GM18498 (cell line): ENCODE data around the gene DLL1.

Experiments used
- ATAC-seq: cut with Tn5 transposase; IDR thresholded peaks from one replicate; pipeline ENCODE4 v1.9.1; 2021; ENCODE audit warnings: mild to moderate bottlenecking, moderate library complexity; ENCODE audit not compliant: unreplicated experiment

DLL1 gene

DNA sequence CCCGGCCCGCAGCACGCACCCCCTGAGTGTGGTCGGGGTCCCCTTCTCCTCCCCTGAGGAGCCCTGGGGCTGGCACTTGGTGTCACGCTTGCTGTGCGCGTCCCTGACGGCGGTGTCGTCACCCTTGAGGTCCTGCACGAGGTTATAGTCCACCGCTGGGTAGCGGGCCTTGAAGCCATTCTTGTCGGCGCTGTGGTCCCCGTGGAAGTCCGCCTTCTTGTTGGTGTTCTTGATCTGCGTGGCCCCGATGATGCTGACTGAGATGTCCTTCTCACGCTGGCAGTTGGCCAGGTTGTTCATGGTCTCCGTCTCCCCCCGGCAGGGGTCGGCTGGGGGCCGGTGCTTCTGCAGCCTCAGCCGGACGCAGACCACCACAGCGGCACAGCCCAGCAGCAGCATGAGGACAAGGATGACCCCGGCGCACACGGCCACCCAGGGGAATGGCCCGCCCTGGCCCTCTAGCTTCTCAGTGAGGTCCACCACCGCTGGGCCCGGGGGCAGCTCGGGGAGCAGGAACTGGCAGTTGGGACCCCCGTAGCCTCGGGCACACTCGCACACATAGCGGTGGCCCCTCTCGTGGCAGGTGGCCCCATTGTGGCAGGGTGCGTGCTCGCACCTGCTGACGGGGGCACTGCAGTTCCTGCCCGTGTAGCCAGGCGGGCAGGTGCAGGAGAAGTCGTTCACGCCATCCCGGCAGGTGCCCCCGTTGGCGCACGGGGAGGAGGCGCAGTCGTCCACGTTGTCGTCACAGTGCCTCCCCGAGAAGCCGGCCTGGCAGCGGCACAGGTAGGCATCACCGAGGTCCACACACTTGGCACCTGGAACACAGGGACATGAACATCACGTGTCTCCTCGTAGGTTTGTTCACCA, 7.4 kb downstream of the DLL1 start:
- ATAC-seq = no peak

DNA sequence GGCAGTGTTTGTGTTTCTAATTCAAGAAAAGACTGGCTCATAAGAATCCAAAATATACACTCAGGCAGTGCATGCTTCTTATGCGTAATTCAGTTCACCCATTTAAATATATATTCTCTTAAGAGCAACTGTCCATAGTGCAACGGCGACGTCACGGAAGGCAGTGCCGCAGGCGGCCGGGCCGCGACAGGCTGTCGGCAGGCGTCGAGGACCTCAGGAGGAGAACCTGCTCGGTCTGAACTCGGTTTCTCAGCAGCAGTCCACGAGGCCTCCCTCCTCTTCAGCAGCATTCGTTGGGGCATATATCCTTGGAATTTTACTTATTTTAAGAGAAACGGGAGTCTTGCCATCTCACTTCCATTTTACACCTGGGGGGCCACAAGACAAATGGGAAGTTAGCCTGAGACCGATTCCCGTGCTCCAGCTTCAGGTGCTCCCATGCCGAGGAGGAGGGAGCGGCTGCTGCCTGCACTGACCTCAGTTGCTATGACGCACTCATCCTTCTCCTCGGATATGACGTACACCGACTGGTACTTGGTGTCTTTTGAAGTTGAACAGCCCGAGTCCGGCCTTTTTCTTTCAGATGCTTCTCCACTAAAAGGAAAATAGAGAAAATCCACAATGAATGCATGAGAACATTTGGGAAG, 8.2 kb downstream of the DLL1 start:
- no peak for ATAC-seq

DNA sequence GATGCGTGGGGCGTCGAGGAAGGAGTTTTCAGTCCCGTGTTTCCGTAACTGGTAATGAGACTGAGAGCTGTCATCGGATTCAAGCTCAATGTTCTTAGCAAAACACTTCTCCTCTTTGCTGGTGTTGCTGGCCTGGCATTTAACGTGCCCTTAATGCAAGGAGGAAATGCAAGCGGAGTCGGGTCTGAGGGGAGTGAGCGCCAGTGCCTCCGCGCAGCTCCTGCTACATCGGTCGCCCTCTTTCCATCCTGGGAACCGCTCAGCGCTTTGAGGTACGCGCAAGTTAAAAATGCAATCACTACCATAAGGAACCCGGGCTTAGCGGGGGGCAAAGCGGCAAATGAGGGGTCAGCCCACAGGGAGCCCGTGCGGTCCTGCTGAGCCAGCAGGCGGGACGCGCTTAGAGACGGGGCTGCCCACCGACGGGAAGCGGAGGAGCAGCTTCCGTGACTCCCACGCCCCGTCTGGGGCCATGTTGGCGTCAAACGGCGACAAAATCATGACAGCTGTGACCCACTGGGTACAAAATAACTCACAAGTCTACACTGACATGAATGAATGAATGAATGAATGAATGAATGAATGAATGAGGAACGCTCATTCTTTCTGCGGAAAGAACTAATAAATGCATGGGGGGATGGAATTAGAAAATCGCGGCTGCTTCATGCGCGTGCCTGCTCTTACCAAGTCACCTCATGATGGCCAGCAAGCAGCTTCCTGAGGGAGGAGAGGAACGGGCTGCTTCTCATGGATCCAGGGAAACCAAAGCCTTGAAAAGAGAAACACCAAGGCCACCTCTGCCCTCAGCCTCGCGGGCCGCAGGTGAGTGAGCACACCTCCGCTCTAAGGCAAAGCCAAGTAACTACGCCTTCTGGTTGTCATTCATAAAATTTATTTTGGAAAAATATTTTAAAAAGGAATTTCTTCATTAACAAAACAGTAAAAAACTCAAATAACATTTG, 9.3 kb downstream of the DLL1 start:
- ATAC-seq = no peak

DNA sequence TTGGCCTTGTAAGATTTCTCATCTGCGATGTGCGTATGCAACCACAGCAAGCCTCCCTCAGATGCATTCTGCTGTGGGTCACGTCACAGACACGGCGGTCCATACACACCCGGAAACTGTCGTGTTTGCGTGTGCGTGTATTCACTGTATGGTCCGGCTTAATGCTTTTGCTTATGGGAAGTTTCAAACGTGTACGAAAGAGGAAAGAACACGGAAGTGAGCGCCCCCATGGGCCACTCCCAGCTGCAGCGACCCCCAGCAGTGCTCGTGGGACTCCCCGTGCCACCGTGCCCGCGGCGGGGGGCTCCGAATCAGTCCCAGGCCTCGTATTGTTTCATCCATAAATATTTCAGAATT, 10.2 kb downstream of the DLL1 start:
- ATAC-seq = peak; percentile 27

DNA sequence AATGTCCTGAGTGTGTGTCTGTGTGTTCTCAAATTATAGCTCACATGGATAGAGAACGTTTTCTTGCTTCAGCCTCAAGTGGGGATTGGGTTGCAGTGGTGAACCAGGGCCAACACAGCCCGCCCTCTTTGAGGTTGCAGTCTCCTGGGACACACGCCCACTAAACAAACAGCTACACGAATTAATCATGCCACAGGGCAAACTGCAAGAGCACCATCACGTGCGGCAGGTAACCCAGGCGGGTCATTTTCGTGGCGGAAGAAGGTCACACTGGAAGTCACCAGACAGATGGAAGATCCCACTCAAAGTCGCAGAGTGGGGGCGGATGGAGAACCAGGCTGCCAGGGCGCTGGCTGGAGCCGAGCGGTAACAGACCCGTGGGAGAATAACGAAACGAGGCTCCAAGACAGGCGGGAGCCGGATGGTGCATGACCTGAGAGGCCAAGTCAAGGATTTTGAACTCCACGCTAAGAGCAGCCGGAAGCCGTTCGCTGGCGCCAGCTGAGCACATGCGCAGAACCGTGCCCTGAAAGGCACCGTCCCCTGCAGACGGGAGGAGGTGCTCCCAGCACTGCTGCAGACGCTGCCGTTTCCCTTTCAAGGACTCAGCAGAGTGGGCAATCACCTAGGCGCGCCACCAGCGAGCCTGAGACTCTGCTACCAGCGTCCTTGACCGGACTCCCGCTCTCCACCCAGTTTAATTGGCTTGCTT, 10.7 kb downstream of the DLL1 start:
- ATAC-seq = peak; percentile 68

DNA sequence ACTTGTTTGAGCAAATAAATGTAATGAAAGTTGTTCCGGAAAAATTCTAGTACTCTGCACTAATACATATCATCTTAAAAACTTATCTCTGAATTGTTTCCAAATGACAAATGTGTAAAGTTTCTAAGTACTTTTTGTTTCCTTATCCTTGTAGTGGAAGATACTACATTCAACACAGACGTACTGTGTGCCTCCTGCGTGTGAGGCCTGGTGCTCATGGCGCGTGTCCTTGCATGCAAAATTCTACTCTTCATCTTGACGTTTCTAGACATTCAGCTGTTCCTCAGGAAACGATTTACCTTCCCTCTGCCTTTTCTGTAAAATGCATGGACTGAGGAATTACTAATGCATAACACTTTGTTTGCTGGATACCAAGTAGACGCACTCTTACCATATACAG, 11.5 kb downstream of the DLL1 start:
- ATAC-seq = no peak

DNA sequence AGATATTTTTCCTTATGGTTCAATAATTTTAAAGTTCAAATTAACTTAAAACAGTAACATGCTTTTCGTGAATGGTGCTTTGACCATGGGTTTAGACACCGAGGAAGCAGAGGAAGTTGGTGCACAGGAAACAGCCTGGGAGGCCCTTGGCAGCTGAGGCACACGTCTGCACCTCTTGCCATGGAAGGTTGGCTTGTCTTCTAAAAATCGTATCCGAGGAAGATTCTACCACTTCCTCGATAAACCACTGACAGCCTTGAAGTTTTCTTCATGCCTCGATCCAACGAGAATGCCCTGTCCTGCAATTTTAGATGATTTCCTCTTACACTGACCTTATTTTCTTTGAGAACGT, 12.2 kb downstream of the DLL1 start:
- ATAC-seq = no peak

DNA sequence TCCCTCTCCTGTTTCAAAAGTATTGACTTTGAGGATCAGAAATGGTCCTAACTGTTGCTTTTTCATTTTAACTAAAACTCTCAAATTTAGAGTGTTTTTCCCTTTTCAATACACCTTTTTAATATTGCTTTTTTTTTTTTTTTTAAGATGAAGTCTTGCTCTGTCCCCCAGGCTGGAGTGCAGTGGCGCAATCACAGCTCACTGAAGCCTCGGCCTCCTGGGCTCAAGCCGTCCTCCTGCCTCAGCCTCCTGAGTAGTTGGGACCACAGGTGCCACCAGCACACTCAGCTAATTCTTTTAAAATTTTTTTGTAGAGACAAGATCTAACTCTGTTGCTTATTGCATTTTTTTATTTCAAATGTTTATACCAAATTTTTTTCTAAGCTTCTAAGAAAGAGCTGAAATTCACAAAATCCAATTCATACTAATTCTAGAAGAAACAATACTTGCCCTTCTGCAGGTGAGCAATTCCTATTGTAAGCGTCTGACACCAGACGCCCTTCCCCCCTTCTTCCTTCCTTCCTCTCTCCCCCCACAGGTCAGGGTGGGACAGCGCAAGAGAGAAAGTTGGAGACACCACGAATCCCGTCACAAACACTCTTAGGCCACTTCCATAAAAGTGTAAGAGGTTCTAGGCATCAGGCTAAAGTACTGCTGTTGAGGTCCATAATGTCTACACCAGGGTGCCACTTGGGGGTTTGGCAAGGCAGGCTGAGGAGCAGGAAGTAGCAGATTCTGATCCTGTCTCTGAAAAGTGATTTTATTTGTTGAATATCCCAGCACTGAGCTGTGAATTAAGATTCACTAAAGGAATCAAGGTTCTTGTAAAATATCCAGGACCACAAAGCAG, 12.8 kb downstream of the DLL1 start:
- no peak for ATAC-seq

DNA sequence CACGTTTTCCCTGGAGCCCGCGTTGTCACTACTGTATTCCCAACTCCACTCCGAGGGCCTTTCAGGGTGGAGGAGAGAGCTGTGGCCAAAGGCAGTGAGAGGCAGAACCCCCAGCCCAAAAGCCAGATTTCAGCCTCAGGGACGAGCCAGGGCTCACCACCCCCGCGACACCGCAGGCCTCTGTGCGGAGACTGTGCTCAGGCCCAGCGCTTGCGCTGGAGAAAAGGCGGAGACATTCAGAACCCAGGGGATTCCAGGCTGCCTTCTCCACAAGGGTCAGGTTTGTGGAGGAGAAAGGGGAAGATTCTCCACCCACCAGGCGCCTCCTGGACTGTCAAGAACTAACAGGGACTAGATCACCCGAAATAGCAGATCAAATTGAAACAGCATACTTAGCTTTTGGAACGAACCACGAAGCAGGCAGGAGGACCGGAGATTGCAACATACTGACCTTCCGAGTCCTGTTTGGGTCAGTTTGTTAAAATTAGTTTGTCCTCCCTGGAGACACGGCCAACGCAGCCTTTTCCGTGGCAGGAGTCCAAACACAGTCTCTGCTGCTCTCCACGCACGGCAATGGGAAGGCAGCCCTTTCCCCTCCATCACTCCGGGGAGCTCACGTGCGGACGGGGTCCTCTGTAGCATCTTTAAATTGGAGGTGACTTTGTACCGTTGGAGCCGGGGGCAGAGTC, 14.4 kb downstream of the DLL1 start:
- no peak for ATAC-seq

DNA sequence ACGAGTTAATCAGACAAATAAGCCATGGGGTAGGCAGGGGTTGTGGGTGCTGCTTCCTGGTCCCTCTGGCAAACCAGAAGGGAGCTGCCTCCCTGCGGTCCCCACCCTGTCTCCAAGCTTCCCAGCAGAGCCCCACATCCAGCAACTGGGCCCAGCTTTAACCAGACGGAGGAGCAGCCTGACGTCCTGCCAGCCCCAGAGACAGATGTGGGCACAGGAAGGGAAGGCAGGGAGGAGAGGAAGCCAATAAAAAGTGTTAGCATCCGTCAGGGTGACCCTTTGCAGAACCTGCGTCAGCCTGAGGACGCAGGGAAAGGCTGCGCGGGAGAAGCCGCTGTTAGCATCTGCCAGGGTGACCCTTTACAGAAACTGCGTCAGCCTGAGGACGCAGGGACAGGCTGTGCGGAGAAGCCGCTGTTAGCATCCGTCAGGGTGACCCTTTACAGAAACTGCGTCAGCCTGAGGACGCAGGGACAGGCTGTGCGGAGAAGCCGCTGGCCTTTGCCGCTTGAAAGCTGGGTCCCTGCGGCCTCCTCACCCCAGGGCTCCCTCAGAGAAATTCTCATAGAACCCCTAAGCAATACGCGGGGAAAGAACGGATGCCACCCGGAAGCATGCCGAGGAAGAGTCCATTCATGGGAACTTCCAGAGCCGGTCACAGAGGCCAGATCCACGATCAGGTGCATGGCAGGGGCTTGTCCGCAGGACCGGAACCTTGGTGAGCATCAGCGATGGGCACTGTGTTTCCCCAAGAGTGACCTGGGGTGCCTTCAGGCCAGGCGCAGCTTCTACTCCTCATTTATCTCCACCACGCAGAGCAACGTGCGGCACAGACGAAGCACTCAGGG, 15.9 kb downstream of the DLL1 start:
- ATAC-seq = no peak

DNA sequence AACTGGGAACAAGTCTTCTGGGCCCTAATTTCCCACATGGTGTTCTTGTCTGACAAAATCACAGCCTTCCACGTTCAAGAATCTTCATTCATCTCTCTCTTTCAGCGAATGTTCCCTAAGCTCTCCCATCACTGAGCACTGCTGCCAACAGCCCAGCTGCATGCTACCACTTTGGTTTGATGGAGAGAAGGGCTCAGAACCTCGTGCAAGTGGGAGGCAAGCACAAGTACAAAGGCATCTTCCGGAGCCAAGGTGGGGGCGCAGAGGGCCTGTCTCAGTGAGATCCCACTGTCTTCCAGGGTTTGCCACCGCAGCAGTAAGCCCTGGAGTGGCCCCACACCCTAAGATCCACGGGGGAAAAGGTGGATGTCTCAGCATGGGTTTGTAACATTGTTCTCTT, 17.2 kb downstream of the DLL1 start:
- ATAC-seq = no peak

DNA sequence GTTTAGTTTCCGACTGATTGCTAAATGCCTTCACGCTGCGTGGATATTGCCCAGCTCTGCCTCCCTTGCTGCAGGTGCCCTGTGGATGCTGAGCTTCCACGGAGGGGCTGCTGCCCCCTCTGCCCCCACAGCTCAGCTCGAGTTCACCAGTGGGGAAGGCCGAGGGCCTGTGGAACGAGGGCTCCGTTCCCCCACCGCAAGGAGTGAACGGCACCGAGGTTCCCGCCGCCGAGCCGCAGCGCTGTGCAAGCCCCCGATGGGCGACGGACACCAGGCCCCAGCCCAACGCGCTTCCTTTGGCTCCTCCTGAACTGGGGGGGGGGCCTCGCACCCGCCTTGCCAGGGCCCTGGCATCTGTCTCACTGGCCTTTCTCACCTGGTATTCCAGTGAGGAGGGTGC, 17.7 kb downstream of the DLL1 start:
- no peak for ATAC-seq

DNA sequence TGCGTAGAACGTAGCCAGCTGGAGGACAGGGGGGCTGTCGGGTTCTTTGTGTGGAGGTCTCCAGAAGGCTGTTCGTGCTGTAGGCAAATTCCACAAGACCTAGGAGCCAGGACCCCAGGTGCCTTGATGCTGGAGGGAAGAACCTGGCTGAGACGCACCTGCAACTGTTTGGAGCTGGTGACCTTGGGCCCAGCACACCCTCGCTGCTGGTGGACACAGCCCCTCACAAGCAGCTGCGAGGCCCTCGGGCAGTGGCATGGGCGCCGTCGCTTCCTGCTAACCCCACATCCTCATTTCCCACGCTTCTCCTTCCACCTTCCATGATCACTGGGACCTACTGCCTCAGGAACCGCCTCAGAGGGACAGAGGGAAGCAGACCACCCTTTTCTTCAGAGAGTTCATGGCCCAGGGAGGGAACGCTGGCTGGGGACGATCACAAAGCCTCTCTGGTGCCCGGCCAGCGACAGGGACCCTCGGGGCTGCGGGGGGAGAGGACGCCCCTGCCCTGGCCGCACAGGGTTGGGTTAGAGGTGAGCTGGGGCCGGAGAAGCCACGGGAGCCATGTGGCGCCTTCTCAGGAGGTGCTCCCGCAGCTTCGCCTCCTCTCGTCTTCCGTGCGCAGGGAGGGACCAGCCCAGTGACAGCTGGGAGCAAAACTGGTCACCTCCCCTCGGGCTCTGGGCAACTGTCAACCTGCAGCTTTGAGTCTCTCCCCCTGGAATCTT, 18.4 kb downstream of the DLL1 start:
- ATAC-seq = no peak

DNA sequence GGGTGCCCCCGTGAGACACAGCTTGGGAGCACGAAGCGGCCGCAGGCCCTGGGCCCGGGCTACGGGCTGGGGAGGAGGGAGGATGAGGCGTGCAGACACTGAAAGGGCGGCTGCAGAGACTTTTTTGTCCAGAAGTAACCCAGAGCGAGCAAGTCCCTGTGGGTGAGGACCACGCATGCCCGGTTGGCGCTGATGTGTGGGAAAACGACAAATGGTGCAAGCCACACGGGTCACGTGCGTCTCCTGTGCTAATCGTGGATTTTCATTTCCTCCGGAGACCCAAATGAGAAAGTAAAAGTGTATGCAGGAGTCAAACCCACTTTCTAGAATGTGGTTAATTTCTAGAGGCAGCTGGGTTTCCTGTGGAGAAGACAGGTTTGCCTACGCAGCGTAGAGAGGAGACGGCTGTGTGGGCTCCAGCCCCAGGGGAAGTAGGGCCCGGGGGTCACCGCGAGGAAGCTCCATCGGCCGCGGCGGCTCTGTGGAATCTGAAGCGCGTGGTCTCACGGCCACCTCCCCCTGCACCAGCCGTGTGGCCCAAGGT, 19.0 kb downstream of the DLL1 start:
- peak; percentile 97 for ATAC-seq

DNA sequence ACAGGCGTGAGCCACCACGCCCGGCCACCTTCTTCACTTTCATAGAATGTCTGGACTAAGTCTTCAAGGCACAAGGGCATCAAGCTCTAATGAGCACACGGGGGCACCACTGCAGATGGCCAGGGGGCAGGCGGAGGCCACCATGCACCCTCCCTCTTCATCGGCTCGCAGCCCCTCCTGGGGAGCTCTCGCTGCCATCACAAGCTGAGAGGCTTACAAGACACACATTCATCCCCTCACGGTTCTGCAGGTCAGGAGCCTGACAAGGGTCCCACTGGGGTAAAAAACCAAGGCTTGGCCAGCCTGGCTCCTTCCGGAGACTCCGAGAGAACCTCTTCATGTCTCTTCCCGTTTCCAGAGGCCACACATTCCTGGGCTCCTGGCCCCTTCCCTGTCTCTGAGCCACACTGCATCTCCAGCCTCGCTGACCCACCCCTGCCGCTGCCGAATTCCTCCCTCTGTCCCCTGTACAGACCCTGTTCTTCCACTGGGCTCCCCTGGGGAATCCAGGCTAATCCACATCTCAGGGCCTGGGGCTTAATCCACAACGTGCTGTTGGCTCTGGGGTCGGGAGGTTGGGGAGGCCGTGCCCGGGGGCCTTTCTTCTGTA, 19.8 kb downstream of the DLL1 start:
- no peak for ATAC-seq

DNA sequence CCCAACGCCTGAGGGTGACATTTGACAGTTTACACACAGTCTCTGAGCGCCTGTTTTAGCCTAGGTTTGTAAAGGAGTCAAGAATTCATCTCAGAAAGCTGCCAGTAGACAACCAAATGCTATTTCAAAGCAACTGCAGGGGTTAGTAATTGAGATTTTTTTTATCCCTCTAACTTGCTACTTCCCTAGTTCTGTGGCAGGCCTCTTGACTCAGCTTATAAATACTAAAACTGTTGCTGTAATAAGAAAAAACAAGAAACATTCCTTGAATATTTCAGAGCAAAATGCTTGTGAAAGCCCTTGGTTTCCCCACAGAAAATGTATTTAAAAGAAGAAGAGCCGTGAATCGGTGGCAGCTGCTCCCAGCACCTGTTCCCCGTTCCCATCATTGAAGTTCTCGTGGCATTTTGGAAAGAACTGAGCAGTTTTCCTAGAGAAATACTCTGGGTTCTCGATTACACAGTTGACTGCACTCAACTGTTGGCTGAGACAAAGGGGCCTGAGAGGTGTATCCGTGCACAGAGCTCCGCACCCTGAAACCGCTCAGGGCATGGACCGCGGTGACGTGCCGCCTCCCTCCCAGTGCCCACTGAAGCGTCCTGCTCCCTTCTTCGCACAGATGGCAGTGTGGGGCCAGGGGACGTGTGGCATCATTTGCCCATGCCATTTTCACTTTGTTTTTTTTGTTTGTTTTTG, 20.9 kb downstream of the DLL1 start:
- no peak for ATAC-seq
